Measurements from ENCODE around the gene NR2F1-AS1.
"Not testable (repeated sequence)": the region's sequence is repeated elsewhere in the genome, so short reads cannot be mapped to it uniquely, and the experiment has no call there.

Gene NR2F1-AS1

DNA sequence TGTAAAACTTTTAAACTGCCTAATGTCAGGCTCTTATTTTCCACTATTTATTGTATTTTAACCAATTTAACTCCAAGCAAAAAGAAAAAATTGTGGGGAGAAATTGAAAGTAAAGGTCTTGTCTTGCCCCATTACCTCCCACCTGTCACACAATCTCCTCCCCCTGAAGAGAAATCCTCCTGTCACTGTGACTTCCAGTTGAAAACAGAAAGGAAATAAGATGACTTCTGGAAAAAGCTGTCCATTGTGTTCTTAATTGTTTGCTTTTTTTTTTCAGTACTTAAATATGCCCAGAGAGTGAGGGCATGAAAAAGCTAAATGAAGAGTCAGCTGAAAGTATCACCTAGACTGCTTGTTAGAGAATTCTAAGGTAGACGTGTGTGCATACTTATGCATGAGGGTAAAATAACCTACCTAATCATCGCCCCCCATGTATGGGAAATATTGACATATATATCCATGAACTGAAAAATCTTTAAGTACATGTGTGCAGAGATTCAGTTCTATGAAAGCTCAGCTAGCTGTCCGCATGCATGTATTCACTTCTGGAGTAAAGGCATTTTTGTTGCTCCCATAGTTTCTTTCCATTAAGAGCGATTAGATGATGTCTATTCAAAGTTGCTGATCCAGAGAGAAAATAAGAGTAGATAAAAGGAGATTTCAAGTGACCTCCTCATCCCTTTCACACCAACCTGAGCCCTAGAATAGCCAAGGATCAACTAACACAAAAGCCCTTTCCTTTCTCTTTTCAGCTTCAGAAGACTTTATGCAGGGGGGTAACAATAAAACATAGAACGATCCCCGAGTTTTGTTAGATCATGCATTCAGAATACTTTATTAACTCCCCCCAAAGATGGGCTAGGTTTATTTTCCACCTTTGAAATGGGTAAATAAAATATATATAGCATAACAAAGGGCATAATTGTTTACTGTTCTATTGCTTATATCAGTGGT lies 5.3 kb downstream of the NR2F1-AS1 start:
- DNase-seq: no peak

DNA sequence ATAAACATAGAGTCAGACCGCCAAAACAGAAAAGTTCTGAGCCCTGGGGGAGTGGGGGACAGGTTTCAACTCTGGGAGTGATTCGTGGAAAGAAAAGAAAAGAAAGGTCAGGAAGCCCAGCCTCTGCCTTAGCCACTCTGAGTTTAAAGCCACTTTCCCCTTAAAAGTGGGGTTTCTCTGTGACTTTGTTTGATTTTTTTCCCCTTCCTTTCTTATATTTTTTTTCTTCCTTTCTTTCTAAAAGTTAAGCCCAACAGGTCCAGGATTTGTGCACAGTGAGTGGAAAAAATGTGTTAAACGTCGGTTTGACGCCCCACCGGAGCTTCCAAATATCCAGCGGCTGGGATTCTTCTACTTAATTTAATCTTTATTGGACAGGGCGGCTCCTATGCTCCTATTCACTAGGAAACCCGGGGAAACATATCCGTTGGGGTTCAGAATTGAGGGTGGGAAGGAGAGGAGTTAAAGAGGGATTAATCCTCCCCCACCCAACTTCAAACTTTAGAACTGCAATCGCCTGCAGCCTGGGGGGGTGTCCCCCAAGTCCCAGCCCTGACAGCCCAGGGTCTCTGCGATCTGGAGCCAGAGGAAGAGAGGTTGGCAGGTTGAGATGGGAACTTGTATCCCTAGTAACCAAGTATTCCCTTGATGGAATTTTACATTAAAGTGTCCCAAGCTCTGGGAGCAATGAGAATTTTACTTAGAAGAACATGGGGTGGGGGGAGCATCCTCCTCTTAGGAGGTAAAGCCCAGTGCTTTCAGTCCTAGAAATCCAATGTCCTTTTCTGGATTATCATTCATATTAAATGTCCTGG lies 6.3 kb downstream of the NR2F1-AS1 start:
- DNase-seq: no peak

- DNase-seq: no peak
These were observed 7.4 kb downstream of the NR2F1-AS1 start for GRCh38 chr5:93573354-93574351.

DNA sequence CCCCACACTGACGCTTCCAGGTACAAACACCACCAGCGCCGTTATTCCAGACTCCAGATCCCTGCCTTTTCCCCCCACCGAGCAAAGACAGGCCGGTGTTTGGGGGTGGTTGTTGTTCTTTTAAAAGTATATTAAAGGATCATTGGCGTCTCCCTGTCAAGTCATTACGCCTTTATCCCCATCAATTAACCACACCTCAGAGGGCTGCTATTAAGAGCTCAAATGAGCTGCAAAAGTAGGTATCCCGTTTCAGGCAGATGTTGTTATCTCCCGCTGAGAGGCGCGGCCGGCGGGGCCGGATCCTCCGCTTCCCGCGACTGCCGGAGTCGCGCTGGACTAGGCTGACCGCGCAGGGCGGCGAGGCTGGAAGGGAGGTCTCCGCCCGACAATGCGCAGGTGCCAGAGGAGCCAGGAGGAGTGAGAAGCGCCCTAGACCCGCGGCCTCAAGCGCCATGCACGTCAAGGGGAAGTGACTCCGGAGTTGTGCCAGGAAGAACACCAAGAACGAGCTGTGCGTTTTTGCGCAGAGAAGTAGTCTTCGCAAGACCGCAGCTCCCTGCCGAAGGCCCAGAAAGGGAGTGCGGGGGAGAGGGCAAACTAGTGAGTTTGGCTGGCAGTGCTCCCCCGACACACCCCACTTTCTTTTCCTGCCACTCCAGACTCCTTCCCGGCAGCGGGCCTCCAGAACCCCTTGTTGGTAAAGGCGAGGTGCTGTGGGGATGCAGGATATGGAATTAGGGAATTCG lies 8.2 kb downstream of the NR2F1-AS1 start:
- no peak for DNase-seq

- DNase-seq: no peak
These were observed 8.9 kb downstream of the NR2F1-AS1 start for GRCh38 chr5:93572101-93572607.

DNA sequence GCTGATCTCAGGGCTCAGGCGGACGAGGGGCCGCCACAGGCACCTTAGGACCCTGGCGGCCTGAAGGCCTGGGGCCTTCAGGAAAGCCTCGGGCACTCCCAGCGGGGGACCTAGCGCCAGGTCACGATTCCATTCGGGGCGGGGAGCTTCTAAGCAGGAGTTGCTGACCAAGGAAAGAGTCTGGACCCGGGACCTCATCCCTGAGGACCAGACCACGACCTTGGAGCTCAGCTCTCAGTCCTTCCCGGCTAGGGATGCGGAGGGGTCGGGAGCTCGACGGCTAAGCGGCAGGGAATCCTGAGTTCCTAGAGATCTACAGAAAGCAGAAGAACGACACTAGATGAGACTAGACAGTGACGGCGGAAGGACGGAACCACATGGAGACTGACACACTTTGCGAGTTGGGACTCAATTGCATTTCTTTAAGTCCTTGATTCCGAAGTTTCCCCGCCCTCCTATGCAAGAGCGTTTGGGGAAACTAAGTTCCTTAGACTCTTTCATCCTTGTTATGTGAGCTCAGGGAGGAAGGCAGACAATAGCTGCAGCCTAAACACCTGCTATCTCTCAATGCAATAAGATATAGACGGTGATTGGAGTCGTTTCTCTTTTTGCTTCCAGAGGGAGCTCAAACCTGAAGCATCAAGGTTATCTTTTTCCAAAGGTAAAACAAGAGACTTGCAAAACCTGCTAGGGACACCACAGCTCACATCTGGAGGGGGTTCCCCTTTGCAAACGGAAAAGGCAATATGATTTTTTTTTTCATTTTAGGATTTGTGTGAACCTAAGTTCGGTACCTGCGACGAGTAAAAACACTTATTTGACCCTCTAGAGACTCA lies 9.7 kb downstream of the NR2F1-AS1 start:
- no peak for DNase-seq

- DNase-seq: no peak
These were observed 10.5 kb downstream of the NR2F1-AS1 start for GRCh38 chr5:93570294-93571113.

DNA sequence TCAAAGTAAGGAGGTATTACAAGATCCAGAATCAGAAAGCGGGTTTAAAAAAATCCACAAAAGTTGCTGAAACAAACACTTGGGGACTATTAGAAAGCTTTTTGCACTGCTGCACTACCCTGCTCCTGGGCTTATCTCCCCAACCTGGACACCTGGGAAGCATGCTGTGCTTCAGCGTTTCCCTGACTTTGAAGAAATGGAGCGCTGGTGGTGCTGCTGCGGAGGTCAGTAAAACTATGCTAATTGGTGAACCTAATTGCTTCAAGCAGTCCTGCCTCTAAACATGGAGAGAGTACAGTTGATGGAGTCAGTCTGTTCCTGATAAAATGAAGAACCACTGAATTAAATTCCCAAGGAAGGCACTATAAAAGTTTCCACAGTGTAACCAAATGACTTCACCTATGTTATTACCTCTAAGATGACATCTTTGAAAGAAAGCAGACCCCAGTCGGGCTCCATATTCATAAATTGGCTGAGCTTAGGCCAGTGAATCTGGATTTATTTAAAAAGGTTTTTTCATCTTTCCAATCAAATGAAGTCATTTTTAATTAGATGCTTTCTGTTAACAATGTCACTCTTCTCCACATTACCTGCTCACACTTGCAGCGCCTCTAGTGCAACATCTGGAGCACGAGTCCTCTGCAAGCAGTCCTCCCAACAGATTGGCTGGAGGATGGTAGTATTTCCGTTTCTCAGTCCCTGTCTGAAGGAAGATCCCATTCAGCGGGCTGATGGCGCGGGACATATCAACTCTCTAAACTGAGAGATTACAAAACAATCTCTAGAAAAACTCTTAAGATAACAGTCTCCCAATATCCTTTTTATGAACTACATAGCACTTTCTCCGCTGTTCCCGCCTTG lies 11.5 kb downstream of the NR2F1-AS1 start:
- DNase-seq: no peak

DNA sequence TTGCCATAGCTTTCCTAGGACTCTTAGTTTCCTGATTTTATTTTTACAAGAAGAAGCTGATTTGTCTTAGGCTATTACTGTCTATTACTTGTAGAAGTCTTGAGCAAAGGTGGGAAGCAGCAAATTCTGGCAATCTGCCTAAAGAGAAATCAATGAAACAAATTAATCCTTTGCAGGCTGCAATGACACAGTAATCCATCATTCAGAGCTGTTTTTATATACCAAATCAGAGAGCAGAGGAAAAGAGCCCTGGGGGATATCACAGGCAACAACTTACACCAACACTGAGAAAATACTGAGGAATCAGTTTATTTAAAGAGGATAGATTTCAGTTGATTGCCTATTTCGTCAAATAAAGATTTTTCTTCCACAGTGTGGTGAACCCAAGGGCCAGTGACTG lies 13.6 kb downstream of the NR2F1-AS1 start:
- DNase-seq: no peak

DNA sequence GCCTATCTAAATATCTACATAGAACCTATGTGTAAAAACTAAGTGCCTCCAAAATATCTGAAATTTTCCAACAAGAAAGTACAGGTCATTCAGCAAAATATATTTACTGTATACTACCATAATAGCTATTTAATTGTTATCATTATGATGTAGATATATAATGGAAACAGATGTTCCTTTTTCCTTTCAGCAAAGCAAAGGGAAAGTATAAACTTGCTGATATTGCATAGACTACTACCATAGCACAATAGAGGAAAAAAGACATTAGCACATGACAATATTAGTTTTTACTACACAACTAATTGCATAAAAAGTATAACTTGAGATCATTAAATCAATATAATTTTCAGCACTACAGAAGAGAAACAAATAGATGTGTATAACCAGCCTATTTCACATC lies 14.9 kb downstream of the NR2F1-AS1 start:
- no peak for DNase-seq

DNA sequence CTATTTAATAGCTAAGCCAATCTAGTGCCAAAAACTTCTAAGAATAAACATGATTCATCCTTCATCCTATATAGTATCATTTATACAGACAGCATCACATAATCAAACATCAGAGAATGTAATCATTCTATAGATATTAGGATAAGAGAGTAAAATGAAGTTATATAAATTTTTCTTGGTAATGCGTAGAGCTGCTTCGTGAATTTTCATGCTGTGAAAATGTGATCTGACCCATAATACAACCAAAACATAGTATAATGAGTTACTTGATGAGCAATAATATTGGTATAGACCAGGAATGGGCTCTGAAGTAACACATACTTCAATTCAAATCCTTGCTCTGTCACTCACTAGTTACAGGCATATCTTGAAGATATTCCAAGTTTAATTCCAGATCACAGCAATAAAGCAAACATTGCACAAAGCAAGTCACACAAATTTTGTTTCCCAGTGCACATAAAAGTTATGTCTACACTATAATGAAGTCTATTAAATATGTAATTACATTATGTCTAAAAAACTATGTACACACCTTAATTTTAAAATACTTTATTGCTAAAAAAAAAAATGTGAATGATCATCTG lies 23.9 kb downstream of the NR2F1-AS1 start:
- no peak for DNase-seq

DNA sequence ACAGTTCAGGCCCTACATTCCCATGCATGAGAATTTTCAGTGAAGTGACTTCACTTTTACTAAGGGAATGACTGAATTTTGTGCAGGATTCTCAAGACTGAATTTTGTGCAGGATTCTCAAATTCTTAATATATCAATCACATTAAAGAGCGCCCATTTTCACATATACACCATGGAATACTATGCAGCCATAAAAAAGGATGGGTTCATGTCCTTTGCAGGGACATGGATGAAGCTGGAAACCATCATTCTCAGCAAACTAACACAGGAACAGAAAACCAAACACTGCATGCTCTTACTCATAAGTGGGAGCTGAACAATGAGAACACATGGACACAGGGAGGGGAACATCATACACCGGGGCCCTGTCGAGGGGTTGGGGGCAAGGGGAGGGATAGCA lies 31.4 kb downstream of the NR2F1-AS1 start:
- DNase-seq: not testable (repeated sequence)

- no peak for DNase-seq
These were observed 35.1 kb downstream of the NR2F1-AS1 start for GRCh38 chr5:93545872-93546271.

DNA sequence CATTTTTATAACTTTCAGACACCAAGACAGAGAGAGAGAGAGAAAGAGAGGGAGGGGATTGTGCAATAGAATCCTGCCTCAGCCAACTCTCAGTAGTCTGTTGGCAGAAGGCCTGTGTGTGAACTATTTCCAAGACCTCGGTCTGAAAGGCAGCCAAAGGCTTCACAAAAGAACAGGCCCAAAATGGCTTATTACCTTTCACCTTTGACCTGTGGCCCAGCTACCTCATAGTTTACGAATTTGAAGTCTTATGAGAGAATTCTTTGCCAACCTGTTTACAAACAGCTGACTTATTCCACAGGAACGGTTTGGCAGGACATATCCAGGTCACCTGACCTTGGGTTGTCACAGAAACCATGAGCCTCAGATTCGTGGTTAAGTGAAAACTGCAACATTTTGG lies 48.6 kb downstream of the NR2F1-AS1 start:
- no peak for DNase-seq

DNA sequence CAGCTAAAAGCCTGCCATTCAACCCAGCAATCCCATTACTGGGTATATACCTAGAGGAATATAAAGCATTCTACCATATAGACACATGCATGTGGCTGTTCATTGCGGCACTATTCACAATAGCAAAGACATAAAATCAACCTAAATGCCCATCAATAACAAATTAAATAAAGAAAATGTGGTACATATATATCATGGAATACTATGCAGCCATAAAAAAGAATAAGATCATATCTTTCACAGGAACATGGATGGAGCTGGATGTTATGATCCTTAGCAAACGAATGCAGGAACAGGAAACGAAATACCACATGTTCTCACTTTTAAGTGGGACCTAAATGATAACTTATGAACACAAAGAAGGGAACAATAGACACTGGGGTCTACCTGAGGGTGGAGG lies 59.2 kb downstream of the NR2F1-AS1 start:
- DNase-seq: not testable (repeated sequence)

- DNase-seq: no peak
These were observed 61.3 kb downstream of the NR2F1-AS1 start for GRCh38 chr5:93519740-93520139.

- no peak for DNase-seq
These were observed 63.2 kb downstream of the NR2F1-AS1 start for GRCh38 chr5:93517828-93518227.

GRCh38 chr5:93513298-93513697 lies 67.7 kb downstream of the NR2F1-AS1 start:
- no peak for DNase-seq

Data from GDM1 (cell line).